Duodenal mucosa (tissue), 2 donors: ENCODE measurements around the gene NOS1AP.

Experiments
- H3K27ac ChIP-seq: one replicate; pipeline ENCODE4 v1.7.0; 2013; ENCODE audit warnings: low read depth, low read length
- H3K27me3 ChIP-seq, 2 donors: one replicate each; pipeline ENCODE4 v1.7.0; 2013; ENCODE audit warnings: low read length in 2 of 2, control low read depth in 1 of 2; ENCODE audit not compliant: insufficient read depth in 2 of 2, control insufficient read depth in 1 of 2
- H3K36me3 ChIP-seq, 2 donors: one replicate each; pipeline ENCODE4 v1.7.0; 2013; ENCODE audit warnings: low read length in 2 of 2, control low read depth in 1 of 2; ENCODE audit not compliant: insufficient read depth in 2 of 2, control insufficient read depth in 1 of 2
- H3K4me1 ChIP-seq, 2 donors: one replicate each; pipeline ENCODE4 v1.7.0; 2013; ENCODE audit warnings: low read length in 2 of 2, control low read depth in 1 of 2; ENCODE audit not compliant: insufficient read depth in 2 of 2, control insufficient read depth in 1 of 2
- H3K4me3 ChIP-seq, 2 donors: one replicate each; pipeline ENCODE4 v1.7.0; 2013; ENCODE audit warnings: low read length in 2 of 2, low read depth in 1 of 2
- H3K9ac ChIP-seq, 2 donors: one replicate each; pipeline ENCODE4 v1.7.0; 2013; ENCODE audit warnings: low read length in 2 of 2, low read depth in 1 of 2
- H3K9me3 ChIP-seq, 2 donors: one replicate each; pipeline ENCODE4 v1.7.0; 2013; ENCODE audit warnings: low read length in 2 of 2, control low read depth in 1 of 2; ENCODE audit not compliant: control insufficient read depth in 1 of 2

NOS1AP gene

DNA sequence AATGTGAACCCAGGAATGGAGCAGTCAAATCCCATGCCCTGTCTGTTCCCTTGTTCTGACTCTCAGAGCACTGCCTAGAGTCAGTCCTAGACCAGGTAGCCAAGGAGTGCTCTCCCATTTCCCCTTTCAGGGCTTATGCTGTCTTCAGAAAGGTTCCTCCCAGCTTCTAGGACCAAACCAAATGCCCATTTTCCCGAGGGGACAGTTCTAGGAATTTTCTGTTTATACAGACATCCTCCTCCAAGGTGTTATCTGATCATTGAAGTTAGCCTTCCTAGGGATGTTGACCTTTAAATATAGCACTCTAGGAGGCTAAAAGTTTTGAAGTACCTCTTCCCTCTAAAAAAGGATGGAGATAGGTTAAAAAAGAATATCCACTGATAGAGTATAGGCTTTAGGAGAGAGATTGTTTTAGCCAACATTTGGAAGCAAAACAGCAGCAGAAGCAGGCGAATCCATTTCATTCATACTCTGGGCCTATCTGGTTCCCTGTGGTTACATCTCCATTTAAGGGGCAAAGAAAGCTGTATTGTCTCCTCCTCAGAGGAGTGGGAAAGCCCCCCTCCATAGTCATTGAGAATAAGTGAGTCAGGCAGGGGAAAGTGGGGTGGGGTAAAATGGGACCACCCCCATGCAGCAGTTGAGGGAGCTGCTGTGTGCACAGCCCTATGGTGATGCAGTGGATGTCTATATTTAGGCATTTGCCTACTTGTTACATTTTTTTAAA is 180.7 kb downstream of the NOS1AP start:
- H3K4me3 ChIP-seq = no peak overlapping the region
- H3K4me1 ChIP-seq = peaks cover 6 to 14% of the 10 kb centered on the region in 2 donors
- H3K27me3 ChIP-seq = no peaks in the 10 kb centered on the region
- no peak overlapping the region for H3K9ac ChIP-seq
- H3K27ac ChIP-seq = no peak overlapping the region
- H3K9me3 ChIP-seq = no peaks in the 10 kb centered on the region
- H3K36me3 ChIP-seq = no peaks in the 10 kb centered on the region

DNA sequence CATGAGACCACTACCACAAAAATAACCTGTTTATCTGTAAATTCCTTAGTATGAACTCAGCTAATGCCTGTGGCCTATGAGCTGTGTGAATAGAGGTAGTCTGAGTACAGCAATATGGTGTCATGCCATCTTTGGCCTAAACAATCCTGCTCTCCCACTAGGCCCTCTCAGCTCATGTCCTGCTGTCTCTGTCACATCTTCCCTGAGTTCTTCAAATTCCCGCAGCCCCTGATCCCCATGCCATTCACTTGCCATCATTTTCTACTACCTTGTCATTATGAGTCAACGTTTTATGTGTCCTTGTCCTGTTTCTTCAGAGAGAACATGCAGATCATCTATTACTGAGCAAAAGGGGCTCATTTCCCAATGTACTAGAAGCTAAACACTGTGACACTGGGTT is 181.6 kb downstream of the NOS1AP start:
- H3K9me3 ChIP-seq = no peaks in the 10 kb centered on the region
- no peak overlapping the region for H3K27ac ChIP-seq
- H3K4me1 ChIP-seq = peaks cover 6 to 14% of the 10 kb centered on the region in 2 donors
- H3K4me3 ChIP-seq = no peak overlapping the region
- H3K9ac ChIP-seq = no peak overlapping the region
- H3K27me3 ChIP-seq = no peaks in the 10 kb centered on the region
- H3K36me3 ChIP-seq = no peaks in the 10 kb centered on the region

DNA sequence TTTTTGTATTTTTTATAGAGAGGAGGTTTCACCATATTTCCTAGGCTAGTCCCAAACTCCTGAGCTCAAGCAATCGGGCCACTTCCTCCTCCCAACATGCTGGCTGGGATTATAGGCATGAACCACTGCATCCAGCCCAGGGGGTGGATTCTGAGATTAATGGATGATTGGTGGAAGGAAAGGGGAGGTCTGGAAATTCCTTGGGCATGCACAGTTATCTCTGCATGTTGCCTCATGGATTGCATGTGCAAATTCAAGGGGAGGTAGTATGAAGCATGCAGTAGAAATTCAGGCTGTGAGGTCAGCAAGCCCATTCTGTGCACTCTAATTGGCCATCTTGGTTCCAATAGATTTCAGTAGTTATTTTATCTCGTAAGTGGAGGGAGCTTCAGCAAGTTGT is 182.7 kb downstream of the NOS1AP start:
- Histone ChIP-seq H3K9ac (no peak overlapping the region), H3K9me3 (no peaks in the 10 kb centered on the region), H3K4me3 (no peak overlapping the region), H3K4me1 (peaks cover 6 to 10% of the 10 kb centered on the region in 2 donors), H3K27me3 (no peaks in the 10 kb centered on the region), H3K36me3 (no peaks in the 10 kb centered on the region), H3K27ac (no peak overlapping the region)

DNA sequence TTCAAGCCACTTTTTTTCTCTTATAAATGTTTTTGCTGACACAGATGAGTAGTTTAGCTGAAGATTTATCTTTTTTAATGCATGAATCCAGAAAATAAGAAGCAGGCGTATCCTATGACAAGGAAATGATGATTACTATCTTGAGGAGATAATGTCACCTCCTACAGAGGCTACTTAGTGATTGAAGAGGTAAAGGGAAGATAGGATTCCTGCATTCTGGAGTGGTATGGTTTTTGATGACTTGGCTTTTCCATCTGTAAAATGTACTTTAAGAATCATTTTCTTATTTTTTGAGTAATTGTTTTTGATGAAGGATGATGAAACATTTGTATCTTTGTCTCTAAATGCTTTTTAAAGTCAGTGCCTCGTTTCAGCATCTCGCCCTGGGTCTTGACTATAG is 184.3 kb downstream of the NOS1AP start:
- Histone ChIP-seq H3K9ac (no peak overlapping the region), H3K36me3 (no peaks in the 10 kb centered on the region), H3K27me3 (no peaks in the 10 kb centered on the region), H3K27ac (no peak overlapping the region), H3K4me3 (no peak overlapping the region), H3K4me1 (peaks cover 5 to 6% of the 10 kb centered on the region in 2 donors), H3K9me3 (no peaks in the 10 kb centered on the region)

DNA sequence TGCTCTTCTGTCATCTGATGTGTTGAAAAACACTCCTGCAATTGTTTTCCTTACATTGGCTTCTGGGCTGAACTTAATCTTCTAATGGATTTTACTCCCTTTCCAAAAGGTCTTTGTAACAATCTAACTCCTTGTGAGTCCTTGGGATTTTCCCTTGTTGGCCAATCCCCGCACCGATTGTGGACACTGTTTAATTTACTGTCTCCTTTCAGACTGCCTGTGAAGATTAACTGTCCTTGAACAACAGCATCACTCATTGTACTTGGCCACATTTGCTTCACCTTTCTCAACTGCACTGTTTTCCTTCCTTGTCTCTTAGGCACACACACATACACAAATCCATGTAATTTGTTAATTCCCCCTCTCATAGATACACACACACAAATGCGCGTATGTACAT is 186.8 kb downstream of the NOS1AP start:
- no peaks in the 10 kb centered on the region for H3K4me1 ChIP-seq
- no peaks in the 10 kb centered on the region for H3K36me3 ChIP-seq
- H3K27ac ChIP-seq = no peak overlapping the region
- no peaks in the 10 kb centered on the region for H3K27me3 ChIP-seq
- H3K9ac ChIP-seq = no peak overlapping the region
- H3K9me3 ChIP-seq = no peaks in the 10 kb centered on the region
- H3K4me3 ChIP-seq = no peak overlapping the region

DNA sequence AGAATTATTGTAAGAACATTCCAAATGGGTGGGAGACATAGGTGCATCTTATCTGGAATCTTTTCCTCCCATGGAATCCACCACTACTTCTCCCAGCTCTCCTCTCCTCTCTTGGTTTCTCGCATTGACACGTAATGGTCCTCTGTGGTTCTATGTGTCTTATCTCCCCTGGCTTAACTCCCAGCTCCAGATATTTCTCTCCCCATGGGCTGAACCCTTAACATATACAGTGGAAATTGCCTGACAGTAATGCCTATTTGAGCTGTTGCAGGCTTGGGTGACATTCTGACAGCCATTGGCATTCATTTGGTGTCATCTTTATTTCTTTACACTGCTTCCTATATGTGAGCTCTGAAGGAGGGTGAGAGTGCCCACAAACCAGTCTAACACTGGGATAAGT is 188.9 kb downstream of the NOS1AP start:
- Histone ChIP-seq H3K9ac (no peak overlapping the region), H3K4me1 (no peaks in the 10 kb centered on the region), H3K4me3 (no peak overlapping the region), H3K36me3 (no peaks in the 10 kb centered on the region), H3K27me3 (no peaks in the 10 kb centered on the region), H3K9me3 (no peaks in the 10 kb centered on the region), H3K27ac (no peak overlapping the region)

DNA sequence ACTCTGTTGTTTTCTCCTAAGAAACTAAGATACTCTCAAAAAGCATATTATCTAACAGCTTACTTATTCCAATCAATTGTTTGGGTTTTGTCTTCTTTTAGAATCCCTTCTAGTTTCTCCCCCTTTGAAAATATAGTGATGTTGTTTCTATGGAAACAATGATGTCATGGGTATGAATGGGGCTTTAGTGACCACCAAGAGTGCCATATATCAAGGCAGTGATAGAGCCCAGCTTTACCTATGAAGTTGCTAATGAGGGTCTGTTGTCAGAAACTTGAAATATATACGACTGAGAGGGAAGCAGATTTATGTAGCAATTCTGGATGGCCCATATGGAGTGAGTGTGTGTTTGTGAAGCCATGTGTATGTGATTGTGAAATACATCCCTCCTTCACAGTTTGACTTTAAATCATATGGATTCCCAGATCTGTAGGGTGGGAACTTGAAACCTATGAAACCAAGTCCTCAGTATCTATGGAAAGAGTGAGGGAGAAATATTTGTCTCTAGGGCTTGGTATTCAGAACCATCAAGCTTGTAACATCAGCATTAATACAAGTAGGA is 190.5 kb downstream of the NOS1AP start:
- Histone ChIP-seq H3K9me3 (no peaks in the 10 kb centered on the region), H3K27me3 (no peaks in the 10 kb centered on the region), H3K36me3 (no peaks in the 10 kb centered on the region), H3K4me3 (no peak overlapping the region), H3K27ac (no peak overlapping the region), H3K4me1 (no peaks in the 10 kb centered on the region), H3K9ac (no peak overlapping the region)

DNA sequence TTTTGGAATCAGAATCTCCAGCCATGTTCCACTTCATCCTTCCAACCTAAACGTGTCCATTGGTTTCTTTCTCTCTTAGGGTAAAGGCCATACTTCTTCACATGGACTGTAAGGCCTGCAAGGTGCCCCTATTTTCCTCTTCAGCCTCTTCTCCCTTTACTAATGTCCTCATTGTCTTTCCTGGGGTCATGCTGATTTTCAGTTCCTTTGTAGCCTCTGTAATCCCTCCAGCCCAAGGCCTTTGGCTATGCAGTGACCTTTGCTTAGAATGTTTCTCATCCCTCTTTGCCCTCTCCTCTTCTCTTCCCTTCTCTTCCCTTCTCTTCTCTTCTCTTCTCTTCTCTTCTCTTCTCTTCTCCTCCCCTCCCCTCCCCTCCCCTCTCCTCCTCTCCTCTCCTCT is 194.6 kb downstream of the NOS1AP start:
- H3K4me3 ChIP-seq = no peak overlapping the region
- H3K27ac ChIP-seq = no peak overlapping the region
- no peaks in the 10 kb centered on the region for H3K9me3 ChIP-seq
- no peaks in the 10 kb centered on the region for H3K4me1 ChIP-seq
- no peak overlapping the region for H3K9ac ChIP-seq
- H3K36me3 ChIP-seq = no peaks in the 10 kb centered on the region
- no peaks in the 10 kb centered on the region for H3K27me3 ChIP-seq

DNA sequence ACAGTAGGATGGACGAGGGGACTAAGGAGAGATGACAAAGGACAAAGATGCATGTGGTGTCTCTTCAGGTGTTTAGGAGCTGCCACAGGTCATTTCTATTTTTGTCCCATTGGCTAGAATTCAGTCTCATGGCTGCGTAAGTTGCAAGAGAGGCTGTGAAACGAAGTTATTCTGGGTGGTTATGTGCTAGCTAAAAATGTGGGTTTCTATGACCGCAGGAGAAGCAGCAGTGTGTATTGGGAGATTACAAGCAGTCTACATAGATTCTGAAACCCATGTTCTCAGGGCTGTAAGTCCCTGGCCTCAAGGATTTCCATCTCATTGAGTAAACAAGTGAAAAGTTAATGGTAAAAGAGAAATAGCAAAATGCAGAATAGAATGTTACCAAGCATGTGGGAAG is 196.5 kb downstream of the NOS1AP start:
- Histone ChIP-seq H3K27ac (no peak overlapping the region), H3K9ac (no peak overlapping the region), H3K9me3 (no peaks in the 10 kb centered on the region), H3K27me3 (no peaks in the 10 kb centered on the region), H3K4me3 (no peak overlapping the region), H3K4me1 (no peaks in the 10 kb centered on the region), H3K36me3 (no peaks in the 10 kb centered on the region)

DNA sequence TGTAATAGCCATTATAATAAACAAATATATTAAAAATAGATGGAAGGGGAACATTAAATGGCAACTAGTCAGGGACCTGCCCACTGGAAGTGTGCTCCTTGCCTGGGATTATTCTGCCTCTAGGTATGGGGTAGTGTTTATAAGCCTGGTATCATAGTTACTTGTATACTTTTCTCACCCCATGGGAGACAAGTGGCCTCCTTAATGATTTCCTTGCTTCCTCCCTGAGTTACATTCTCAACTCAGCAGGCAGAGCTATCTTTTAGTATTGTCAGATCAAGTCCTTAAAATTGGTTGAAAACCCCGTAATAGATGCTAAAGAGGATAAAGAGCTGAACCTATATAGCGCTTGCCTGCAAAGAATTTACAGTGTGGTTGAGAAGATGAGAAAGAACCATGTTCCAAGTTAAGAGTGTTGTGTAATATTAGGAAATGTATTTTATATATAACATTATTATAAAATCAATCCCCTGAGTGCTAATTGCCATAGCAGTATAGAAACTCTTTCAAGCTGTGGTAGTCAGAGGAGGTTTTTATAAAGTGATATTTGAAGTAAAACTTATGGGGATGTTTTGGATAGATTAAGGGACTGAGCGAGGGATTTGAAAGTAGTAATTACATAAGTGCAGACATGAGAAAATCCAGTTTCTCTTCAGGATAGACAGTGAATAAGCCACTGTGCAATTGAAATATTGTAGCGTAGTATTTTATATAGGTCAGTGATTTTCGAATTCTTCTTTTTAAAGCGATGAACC is 200.7 kb downstream of the NOS1AP start:
- H3K36me3 ChIP-seq = no peaks in the 10 kb centered on the region
- no peak overlapping the region for H3K27ac ChIP-seq
- H3K4me1 ChIP-seq = no peaks in the 10 kb centered on the region
- no peaks in the 10 kb centered on the region for H3K9me3 ChIP-seq
- H3K4me3 ChIP-seq = no peak overlapping the region
- no peaks in the 10 kb centered on the region for H3K27me3 ChIP-seq
- no peak overlapping the region for H3K9ac ChIP-seq
